ENCODE data around the gene PRKN.

The PRKN gene

DNA sequence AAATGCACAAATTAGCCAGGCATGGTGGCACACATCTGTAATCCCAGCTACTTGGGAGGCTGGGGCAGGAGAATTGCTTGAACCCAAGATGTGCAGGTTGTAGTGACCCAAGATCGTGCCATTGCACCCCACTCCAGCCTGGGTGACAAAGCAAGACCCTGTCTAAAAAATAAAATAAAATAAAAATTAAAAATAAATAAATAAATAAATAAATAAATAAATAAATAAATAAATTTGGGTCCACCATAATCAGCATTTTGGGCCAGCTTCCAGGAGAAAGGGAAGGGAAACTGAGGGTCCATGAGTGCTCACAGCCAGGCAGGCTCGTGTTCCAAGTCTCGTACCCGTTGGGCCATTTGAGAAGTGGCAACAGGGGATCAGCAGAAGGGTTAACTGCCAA, 1322.1 kb downstream of the PRKN start:
- Histone ChIP-seq H3K4me3 (ENCODE audit: low read depth, low read length) (no peak overlapping the region), H3K9me3 (ENCODE audit: control insufficient read depth, insufficient read depth, low read depth, low read length) (no peaks in the 10 kb centered on the region), H3K27ac (ENCODE audit: extremely low read depth, low read depth, low read length) (no peak overlapping the region), H3K36me3 (ENCODE audit: control insufficient read depth in 2 of 2, insufficient read depth in 1 of 2, low read length in 2 of 2) (no peaks in the 10 kb centered on the region), H3K4me1 (ENCODE audit: control insufficient read depth, insufficient read depth, low read length) (no peaks in the 10 kb centered on the region)
- CTCF ChIA-PET: interaction anchor here (0.5 to 1.5 kb wide), 2 partner anchors 13 to 412 kb away, joined by 3 to 7 read pairs; no protein-coding TSS in a partner anchor
- POLR2A ChIA-PET: no interaction called here
- TF ChIP-seq ZNF513 (tag by site-specific recombination; IDR thresholded peaks at IDR 0.05): no peak
- no peak for TF ChIP-seq TRIM28 (IDR thresholded peaks at IDR 0.05; ENCODE audit: borderline replicate concordance, low read length)
- TF ChIP-seq ZNF677 (tag by site-specific recombination; IDR thresholded peaks at IDR 0.05): no peak
- no peak for TF ChIP-seq ZNF302 (tag by site-specific recombination; IDR thresholded peaks at IDR 0.05; ENCODE audit: low read depth)
- TF ChIP-seq, protein P1, sequence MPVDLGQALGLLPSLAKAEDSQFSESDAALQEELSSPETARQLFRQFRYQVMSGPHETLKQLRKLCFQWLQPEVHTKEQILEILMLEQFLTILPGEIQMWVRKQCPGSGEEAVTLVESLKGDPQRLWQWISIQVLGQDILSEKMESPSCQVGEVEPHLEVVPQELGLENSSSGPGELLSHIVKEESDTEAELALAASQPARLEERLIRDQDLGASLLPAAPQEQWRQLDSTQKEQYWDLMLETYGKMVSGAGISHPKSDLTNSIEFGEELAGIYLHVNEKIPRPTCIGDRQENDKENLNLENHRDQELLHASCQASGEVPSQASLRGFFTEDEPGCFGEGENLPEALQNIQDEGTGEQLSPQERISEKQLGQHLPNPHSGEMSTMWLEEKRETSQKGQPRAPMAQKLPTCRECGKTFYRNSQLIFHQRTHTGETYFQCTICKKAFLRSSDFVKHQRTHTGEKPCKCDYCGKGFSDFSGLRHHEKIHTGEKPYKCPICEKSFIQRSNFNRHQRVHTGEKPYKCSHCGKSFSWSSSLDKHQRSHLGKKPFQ (tag by site-specific recombination; IDR thresholded peaks at IDR 0.05): no peak
- TF ChIP-seq ZSCAN23 (tag by site-specific recombination; IDR thresholded peaks at IDR 0.05): no peak
- TF ChIP-seq ZNF391 (tag by site-specific recombination; IDR thresholded peaks at IDR 0.05; ENCODE audit: borderline replicate concordance, low read depth): no peak
- peak; percentile 31; the same call in 1 of the 2 replicates for TF ChIP-seq ZNF140 (tag by site-specific recombination; IDR thresholded peaks at IDR 0.05)
- peak; percentile 88 for TF ChIP-seq ZNF394 (tag by site-specific recombination; IDR thresholded peaks at IDR 0.05; ENCODE audit: borderline replicate concordance)
- 0 out of 2 replicates have a peak, but pooled peaks have one; percentile 26 for TF ChIP-seq REST (tag by site-specific recombination; IDR thresholded peaks at IDR 0.05)
- peak; percentile 80 for TF ChIP-seq ZNF426 (tag by site-specific recombination; IDR thresholded peaks at IDR 0.05)
- TF ChIP-seq ZNF530 (tag by site-specific recombination; IDR thresholded peaks at IDR 0.05; ENCODE audit: low read depth): no peak
- 0 out of 2 replicates have a peak, but pooled peaks have one; percentile 32 for TF ChIP-seq ZNF202 (tag by site-specific recombination; IDR thresholded peaks at IDR 0.05; ENCODE audit: borderline replicate concordance)
- no peak for TF ChIP-seq ZNF133 (tag by site-specific recombination; IDR thresholded peaks at IDR 0.05)
- no peak for TF ChIP-seq ZNF132 (tag by site-specific recombination; IDR thresholded peaks at IDR 0.05; ENCODE audit: borderline replicate concordance)
- TF ChIP-seq KLF1 (tag by site-specific recombination; IDR thresholded peaks at IDR 0.05): no peak
- TF ChIP-seq IKZF3 (tag by site-specific recombination; IDR thresholded peaks at IDR 0.05): no peak
- no peak for TF ChIP-seq ZNF292 (tag by site-specific recombination; IDR thresholded peaks at IDR 0.05; ENCODE audit: borderline replicate concordance, low read depth)
- TF ChIP-seq ZNF518A (tag by site-specific recombination; conservative IDR thresholded peaks at IDR 0.05; ENCODE audit: low read depth): peak; percentile 80
- no peak for TF ChIP-seq ZNF501 (tag by site-specific recombination; IDR thresholded peaks at IDR 0.05)
- TF ChIP-seq ZNF555 (tag by site-specific recombination; conservative IDR thresholded peaks at IDR 0.05): peak; percentile 72
- TF ChIP-seq, protein P2, sequence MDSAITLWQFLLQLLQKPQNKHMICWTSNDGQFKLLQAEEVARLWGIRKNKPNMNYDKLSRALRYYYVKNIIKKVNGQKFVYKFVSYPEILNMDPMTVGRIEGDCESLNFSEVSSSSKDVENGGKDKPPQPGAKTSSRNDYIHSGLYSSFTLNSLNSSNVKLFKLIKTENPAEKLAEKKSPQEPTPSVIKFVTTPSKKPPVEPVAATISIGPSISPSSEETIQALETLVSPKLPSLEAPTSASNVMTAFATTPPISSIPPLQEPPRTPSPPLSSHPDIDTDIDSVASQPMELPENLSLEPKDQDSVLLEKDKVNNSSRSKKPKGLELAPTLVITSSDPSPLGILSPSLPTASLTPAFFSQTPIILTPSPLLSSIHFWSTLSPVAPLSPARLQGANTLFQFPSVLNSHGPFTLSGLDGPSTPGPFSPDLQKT (IDR thresholded peaks at IDR 0.05; ENCODE audit: borderline replicate concordance, low read depth, low read length): no peak
- peak; percentile 39; the same call in 1 of the 2 replicates for TF ChIP-seq ZBTB8A (tag by site-specific recombination; IDR thresholded peaks at IDR 0.05)
- TF ChIP-seq, protein P3, sequence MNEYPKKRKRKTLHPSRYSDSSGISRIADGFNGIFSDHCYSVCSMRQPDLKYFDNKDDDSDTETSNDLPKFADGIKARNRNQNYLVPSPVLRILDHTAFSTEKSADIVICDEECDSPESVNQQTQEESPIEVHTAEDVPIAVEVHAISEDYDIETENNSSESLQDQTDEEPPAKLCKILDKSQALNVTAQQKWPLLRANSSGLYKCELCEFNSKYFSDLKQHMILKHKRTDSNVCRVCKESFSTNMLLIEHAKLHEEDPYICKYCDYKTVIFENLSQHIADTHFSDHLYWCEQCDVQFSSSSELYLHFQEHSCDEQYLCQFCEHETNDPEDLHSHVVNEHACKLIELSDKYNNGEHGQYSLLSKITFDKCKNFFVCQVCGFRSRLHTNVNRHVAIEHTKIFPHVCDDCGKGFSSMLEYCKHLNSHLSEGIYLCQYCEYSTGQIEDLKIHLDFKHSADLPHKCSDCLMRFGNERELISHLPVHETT (tag by site-specific recombination; IDR thresholded peaks at IDR 0.05): no peak
